ENCODE results near the gene EGFLAM. TPM values are rescaled to one million over a fixed set of nuclear protein-coding genes. Genes with fewer than 3 reads are reported as not detected.
A peak's percentile ranks its signal among the peaks of the same experiment; 100 is the strongest.

The EGFLAM gene
- total and polyA plus RNA-seq, 11 donors: 4.7 to 19.4 (median 8.0) TPM

- Histone ChIP-seq H3K4me1 (peaks cover 0 to 9% (median 0%) of the 10 kb centered on the region in 12 donors), H3K4me3 (no peak overlapping the region), H3K9me3 (no peaks in the 10 kb centered on the region), H3K36me3 (no peaks in the 10 kb centered on the region), H3K27me3 (peaks cover 0 to 7% (median 0%) of the 10 kb centered on the region in 9 donors), H3K27ac (peak overlapping the region in 8 of 12 donors; percentile 7 to 64 (median 42))
- intact Hi-C loops (cut with DNase I): loop anchor here in 2 of 10 donors (5.0 to 10.0 kb wide), 2 partner anchors 105 to 107 kb away; no protein-coding TSS in a partner anchor
- ATAC-seq (peak in 2 of 4 donors; percentile 28 to 49), DNase-seq (no peak)
- 57 to 63% (median 59%) methylated on average over 5 of the region's 5 CpGs for WGBS, 4 donors
- TF ChIP-seq POLR2A (IDR thresholded peaks at IDR 0.05) (no peak), CTCF (IDR thresholded peaks at IDR 0.05) (no peak)
Observed at GRCh38 chr5:38369692-38370091, 111.3 kb downstream of the EGFLAM start.

- intact Hi-C loops (cut with DNase I): loop anchor here in 2 of 10 donors (5.0 to 10.0 kb wide), 2 partner anchors 106 to 108 kb away; no protein-coding TSS in a partner anchor
- peak in 3 of 4 donors; percentile 61 to 86 (median 75) for ATAC-seq
- Histone ChIP-seq H3K4me3 (no peak overlapping the region), H3K36me3 (no peaks in the 10 kb centered on the region), H3K9me3 (no peaks in the 10 kb centered on the region), H3K4me1 (peaks cover 0 to 7% (median 0%) of the 10 kb centered on the region in 12 donors), H3K27ac (peak overlapping the region; percentile 8 to 77 (median 43)), H3K27me3 (peaks cover 0 to 7% (median 0%) of the 10 kb centered on the region in 9 donors)
- WGBS, 4 donors: 71 to 76% (median 73%) methylated on average over 11 of the region's 11 CpGs
- no peak for TF ChIP-seq POLR2A (IDR thresholded peaks at IDR 0.05)
- no peak for TF ChIP-seq CTCF (IDR thresholded peaks at IDR 0.05)
- DNase-seq: peak; percentile 39 to 63 (median 45)
Observed at GRCh38 chr5:38370358-38371100, 112.2 kb downstream of the EGFLAM start.

- DNase-seq (no peak), ATAC-seq (no peak)
- Histone ChIP-seq H3K27ac (peak overlapping the region in 8 of 12 donors; percentile 21 to 77 (median 46)), H3K4me3 (no peak overlapping the region), H3K9me3 (no peaks in the 10 kb centered on the region), H3K27me3 (peaks cover 0 to 3% (median 0%) of the 10 kb centered on the region in 9 donors), H3K36me3 (no peaks in the 10 kb centered on the region), H3K4me1 (peaks cover 0 to 7% (median 0%) of the 10 kb centered on the region in 12 donors)
- TF ChIP-seq POLR2A (IDR thresholded peaks at IDR 0.05) (no peak), CTCF (IDR thresholded peaks at IDR 0.05) (no peak)
- WGBS, 4 donors: 81 to 85% (median 83%) methylated on average over 8 of the region's 8 CpGs
- intact Hi-C loops (cut with DNase I): loop anchor here in 2 of 10 donors (5.0 to 10.0 kb wide), 2 partner anchors 107 to 109 kb away; no protein-coding TSS in a partner anchor
Observed at GRCh38 chr5:38371596-38371995, 113.2 kb downstream of the EGFLAM start.

GRCh38 chr5:38373743-38374142, 115.4 kb downstream of the EGFLAM start:
- no peak for TF ChIP-seq POLR2A (IDR thresholded peaks at IDR 0.05)
- no peak for TF ChIP-seq CTCF (IDR thresholded peaks at IDR 0.05)
- H3K4me3 ChIP-seq: no peak overlapping the region
- H3K9me3 ChIP-seq: no peaks in the 10 kb centered on the region
- no peaks in the 10 kb centered on the region for H3K36me3 ChIP-seq
- DNase-seq (no peak), ATAC-seq (no peak)
- H3K27me3 ChIP-seq: peaks cover 0 to 6% (median 0%) of the 10 kb centered on the region in 9 donors
- intact Hi-C loops (cut with DNase I): loop anchor here in 2 of 10 donors (5.0 to 10.0 kb wide), 2 partner anchors 109 to 111 kb away; no protein-coding TSS in a partner anchor
- WGBS, 4 donors: 49 to 63% (median 59%) methylated on average over 3 of the region's 3 CpGs
- peaks cover 0 to 12% (median 0%) of the 10 kb centered on the region in 12 donors for H3K4me1 ChIP-seq
- H3K27ac ChIP-seq: peak overlapping the region in 2 of 12 donors; percentile 17 to 32

Data from heart left ventricle (tissue), 16 donors.